HEK293 (cell line): ENCODE measurements around the gene CIC.

ENCODE experiments used
- CTCF ChIP-seq: fragments of 450-650 bp; formaldehyde crosslinking; IDR thresholded peaks from 2 replicates; pipeline ENCODE4 v1.5.1; 2016; ENCODE audit warnings: missing biosample characterization, missing genetic modification characterization
- HOXA7 ChIP-seq: sonication (generic); formaldehyde crosslinking; IDR thresholded peaks from 2 replicates; pipeline ENCODE4 v1.8.1; 2022; ENCODE audit warnings: missing genetic modification reagents, borderline replicate concordance
- KLF1 ChIP-seq: fragments of 450-650 bp; formaldehyde crosslinking; IDR thresholded peaks from 2 replicates; pipeline ENCODE4 v1.5.1; 2016; ENCODE audit warnings: missing biosample characterization, missing genetic modification characterization
- PRDM10 ChIP-seq: fragments of 450-650 bp; formaldehyde crosslinking; IDR thresholded peaks from 2 replicates; pipeline ENCODE4 v1.5.1; 2016; ENCODE audit warnings: missing biosample characterization, missing genetic modification characterization
- SP3 ChIP-seq: fragments of 450-650 bp; formaldehyde crosslinking; IDR thresholded peaks from 2 replicates; pipeline ENCODE4 v1.5.1; 2016; ENCODE audit warnings: missing biosample characterization, missing genetic modification characterization
- TRIM28 ChIP-seq: IDR thresholded peaks from 2 replicates; pipeline ENCODE4 v1.6.1; 2011; ENCODE audit warnings: low read length, control low read depth, borderline replicate concordance
- ZIC2 ChIP-seq: fragments of 450-650 bp; formaldehyde crosslinking; IDR thresholded peaks from 2 replicates; pipeline ENCODE4 v1.5.1; 2016; ENCODE audit warnings: missing biosample characterization, missing genetic modification characterization
- ZNF140 ChIP-seq: fragments of 450-650 bp; formaldehyde crosslinking; IDR thresholded peaks from 2 replicates; pipeline ENCODE4 v1.5.1; 2016; ENCODE audit warnings: missing biosample characterization, missing genetic modification characterization
- ZNF174 ChIP-seq: fragments of 450-650 bp; formaldehyde crosslinking; IDR thresholded peaks from 2 replicates; pipeline ENCODE4 v1.5.0; 2017; ENCODE audit warnings: missing biosample characterization, mild to moderate bottlenecking, missing genetic modification characterization
- ZNF221 ChIP-seq: fragments of 450-650 bp; formaldehyde crosslinking; IDR thresholded peaks from 2 replicates; pipeline ENCODE4 v1.5.1; 2017; ENCODE audit warnings: missing biosample characterization, missing genetic modification characterization, borderline replicate concordance
- ZNF248 ChIP-seq: fragments of 450-650 bp; formaldehyde crosslinking; IDR thresholded peaks from 2 replicates; pipeline ENCODE4 v1.5.1; 2017; ENCODE audit warnings: missing biosample characterization, missing genetic modification characterization
- ZNF501 ChIP-seq: fragments of 450-650 bp; formaldehyde crosslinking; IDR thresholded peaks from 2 replicates; pipeline ENCODE4 v1.5.1; 2016; ENCODE audit warnings: missing biosample characterization, missing genetic modification characterization
- ZNF514 ChIP-seq: fragments of 450-650 bp; formaldehyde crosslinking; IDR thresholded peaks from 2 replicates; pipeline ENCODE4 v1.5.1; 2016; ENCODE audit warnings: missing biosample characterization, missing genetic modification characterization
- ZNF549 ChIP-seq: fragments of 450-650 bp; IDR thresholded peaks from 2 replicates; pipeline ENCODE4 v1.5.1; 2018; ENCODE audit warnings: missing biosample characterization, missing genetic modification characterization, mild to moderate bottlenecking, inconsistent platforms, moderate library complexity
- ZNF558 ChIP-seq: fragments of 450-650 bp; formaldehyde crosslinking; IDR thresholded peaks from 2 replicates; pipeline ENCODE4 v1.5.1; 2016; ENCODE audit warnings: missing biosample characterization, missing genetic modification characterization
- ZNF560 ChIP-seq: fragments of 450-650 bp; formaldehyde crosslinking; IDR thresholded peaks from 2 replicates; pipeline ENCODE4 v1.5.1; 2017; ENCODE audit warnings: missing biosample characterization, missing genetic modification characterization, borderline replicate concordance
- ZNF626 ChIP-seq: fragments of 450-650 bp; sonication (Bioruptor Pico); formaldehyde crosslinking; IDR thresholded peaks from 2 replicates; pipeline ENCODE4 v1.5.1; 2018; ENCODE audit warnings: missing biosample characterization, missing genetic modification characterization, inconsistent platforms
- ZNF654 ChIP-seq: fragments of 450-650 bp; formaldehyde crosslinking; IDR thresholded peaks from 2 replicates; pipeline ENCODE4 v1.5.1; 2016; ENCODE audit warnings: low read depth, missing biosample characterization, missing genetic modification characterization
- ZNF658 ChIP-seq: fragments of 450-650 bp; formaldehyde crosslinking; IDR thresholded peaks from 2 replicates; pipeline ENCODE4; 2016; ENCODE audit warnings: missing biosample characterization, missing genetic modification characterization
- ZNF701 ChIP-seq: fragments of 450-650 bp; formaldehyde crosslinking; IDR thresholded peaks from 2 replicates; pipeline ENCODE4 v1.5.1; 2016; ENCODE audit warnings: missing biosample characterization, missing genetic modification characterization
- ZNF707 ChIP-seq: fragments of 450-650 bp; formaldehyde crosslinking; IDR thresholded peaks from 2 replicates; pipeline ENCODE4 v1.5.1; 2016; ENCODE audit warnings: missing biosample characterization, missing genetic modification characterization
- ZNF747 ChIP-seq: fragments of 450-650 bp; formaldehyde crosslinking; IDR thresholded peaks from 2 replicates; pipeline ENCODE4 v1.5.1; 2016; ENCODE audit warnings: missing biosample characterization, missing genetic modification characterization
- TF ChIP-seq, protein P1 (sequence below): fragments of 450-650 bp; formaldehyde crosslinking; IDR thresholded peaks from 2 replicates; pipeline ENCODE4 v1.5.1; 2016; ENCODE audit warnings: missing biosample characterization, missing genetic modification characterization
- TF ChIP-seq, protein P2 (sequence below): fragments of 450-650 bp; formaldehyde crosslinking; IDR thresholded peaks from 2 replicates; pipeline ENCODE4 v1.5.1; 2016; ENCODE audit warnings: missing biosample characterization, missing genetic modification characterization
- TF ChIP-seq, protein P3 (sequence below): fragments of 450-650 bp; formaldehyde crosslinking; optimal IDR thresholded peaks from 2 replicates; pipeline ENCODE3; 2016; ENCODE audit warnings: missing biosample characterization, mild to moderate bottlenecking, missing genetic modification characterization
- TF ChIP-seq, protein P4 (sequence below): fragments of 450-650 bp; formaldehyde crosslinking; IDR thresholded peaks from 2 replicates; pipeline ENCODE4 v1.5.1; 2016; ENCODE audit warnings: missing biosample characterization, missing genetic modification characterization

Gene CIC

GRCh38 chr19:42219812-42220750, 49.0 kb upstream of the CIC start, which contains the start of gene ZNF526 (continued):
- TF ChIP-seq, protein P1, sequence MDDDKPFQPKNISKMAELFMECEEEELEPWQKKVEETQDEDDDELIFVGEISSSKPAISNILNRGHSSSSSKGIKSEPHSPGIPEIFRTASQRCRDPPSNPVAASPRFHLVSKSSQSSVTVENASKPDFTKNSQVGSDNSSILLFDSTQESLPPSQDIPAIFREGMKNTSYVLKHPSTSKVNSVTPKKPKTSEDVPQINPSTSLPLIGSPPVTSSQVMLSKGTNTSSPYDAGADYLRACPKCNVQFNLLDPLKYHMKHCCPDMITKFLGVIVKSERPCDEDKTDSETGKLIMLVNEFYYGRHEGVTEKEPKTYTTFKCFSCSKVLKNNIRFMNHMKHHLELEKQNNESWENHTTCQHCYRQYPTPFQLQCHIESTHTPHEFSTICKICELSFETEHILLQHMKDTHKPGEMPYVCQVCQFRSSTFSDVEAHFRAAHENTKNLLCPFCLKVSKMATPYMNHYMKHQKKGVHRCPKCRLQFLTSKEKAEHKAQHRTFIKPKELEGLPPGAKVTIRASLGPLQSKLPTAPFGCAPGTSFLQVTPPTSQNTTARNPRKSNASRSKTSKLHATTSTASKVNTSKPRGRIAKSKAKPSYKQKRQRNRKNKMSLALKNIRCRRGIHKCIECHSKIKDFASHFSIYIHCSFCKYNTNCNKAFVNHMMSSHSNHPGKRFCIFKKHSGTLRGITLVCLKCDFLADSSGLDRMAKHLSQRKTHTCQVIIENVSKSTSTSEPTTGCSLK, result no peak
- TF ChIP-seq ZNF701 (tag by site-specific recombination), result no peak
- no peak for TF ChIP-seq ZNF248 (tag by site-specific recombination)
- no peak for TF ChIP-seq ZNF626 (tag by site-specific recombination)
- TF ChIP-seq ZNF514 (tag by site-specific recombination), result no peak
- no peak for TF ChIP-seq ZNF747 (tag by site-specific recombination)
- no peak for TF ChIP-seq ZNF549 (tag by site-specific recombination)
- no peak for TF ChIP-seq ZNF658
- TF ChIP-seq HOXA7 (CRISPR knock-in tag), result no peak
- TF ChIP-seq ZNF140 (tag by site-specific recombination), result no peak
- TF ChIP-seq CTCF (tag by site-specific recombination), result peak; percentile 93
- no peak for TF ChIP-seq ZNF654
- peak; percentile 58 for TF ChIP-seq ZIC2
- TF ChIP-seq ZNF174 (tag by site-specific recombination), result no peak
- TF ChIP-seq TRIM28, result no peak
- no peak for TF ChIP-seq ZNF560
- TF ChIP-seq KLF1 (tag by site-specific recombination), result peak; percentile 80
- TF ChIP-seq, protein P2, sequence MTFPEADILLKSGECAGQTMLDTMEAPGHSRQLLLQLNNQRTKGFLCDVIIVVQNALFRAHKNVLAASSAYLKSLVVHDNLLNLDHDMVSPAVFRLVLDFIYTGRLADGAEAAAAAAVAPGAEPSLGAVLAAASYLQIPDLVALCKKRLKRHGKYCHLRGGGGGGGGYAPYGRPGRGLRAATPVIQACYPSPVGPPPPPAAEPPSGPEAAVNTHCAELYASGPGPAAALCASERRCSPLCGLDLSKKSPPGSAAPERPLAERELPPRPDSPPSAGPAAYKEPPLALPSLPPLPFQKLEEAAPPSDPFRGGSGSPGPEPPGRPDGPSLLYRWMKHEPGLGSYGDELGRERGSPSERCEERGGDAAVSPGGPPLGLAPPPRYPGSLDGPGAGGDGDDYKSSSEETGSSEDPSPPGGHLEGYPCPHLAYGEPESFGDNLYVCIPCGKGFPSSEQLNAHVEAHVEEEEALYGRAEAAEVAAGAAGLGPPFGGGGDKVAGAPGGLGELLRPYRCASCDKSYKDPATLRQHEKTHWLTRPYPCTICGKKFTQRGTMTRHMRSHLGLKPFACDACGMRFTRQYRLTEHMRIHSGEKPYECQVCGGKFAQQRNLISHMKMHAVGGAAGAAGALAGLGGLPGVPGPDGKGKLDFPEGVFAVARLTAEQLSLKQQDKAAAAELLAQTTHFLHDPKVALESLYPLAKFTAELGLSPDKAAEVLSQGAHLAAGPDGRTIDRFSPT (tag by site-specific recombination), result no peak
- TF ChIP-seq ZNF707 (tag by site-specific recombination), result no peak
- TF ChIP-seq PRDM10, result peak; percentile 54; the same call in 1 of the 2 replicates
- peak; percentile 95 for TF ChIP-seq SP3 (tag by site-specific recombination)
- TF ChIP-seq, protein P3, sequence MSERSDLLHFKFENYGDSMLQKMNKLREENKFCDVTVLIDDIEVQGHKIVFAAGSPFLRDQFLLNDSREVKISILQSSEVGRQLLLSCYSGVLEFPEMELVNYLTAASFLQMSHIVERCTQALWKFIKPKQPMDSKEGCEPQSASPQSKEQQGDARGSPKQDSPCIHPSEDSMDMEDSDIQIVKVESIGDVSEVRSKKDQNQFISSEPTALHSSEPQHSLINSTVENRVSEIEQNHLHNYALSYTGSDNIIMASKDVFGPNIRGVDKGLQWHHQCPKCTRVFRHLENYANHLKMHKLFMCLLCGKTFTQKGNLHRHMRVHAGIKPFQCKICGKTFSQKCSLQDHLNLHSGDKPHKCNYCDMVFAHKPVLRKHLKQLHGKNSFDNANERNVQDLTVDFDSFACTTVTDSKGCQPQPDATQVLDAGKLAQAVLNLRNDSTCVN, result peak; percentile 67
- no peak for TF ChIP-seq ZNF558
- no peak for TF ChIP-seq ZNF221 (tag by site-specific recombination)
- TF ChIP-seq, protein P4, sequence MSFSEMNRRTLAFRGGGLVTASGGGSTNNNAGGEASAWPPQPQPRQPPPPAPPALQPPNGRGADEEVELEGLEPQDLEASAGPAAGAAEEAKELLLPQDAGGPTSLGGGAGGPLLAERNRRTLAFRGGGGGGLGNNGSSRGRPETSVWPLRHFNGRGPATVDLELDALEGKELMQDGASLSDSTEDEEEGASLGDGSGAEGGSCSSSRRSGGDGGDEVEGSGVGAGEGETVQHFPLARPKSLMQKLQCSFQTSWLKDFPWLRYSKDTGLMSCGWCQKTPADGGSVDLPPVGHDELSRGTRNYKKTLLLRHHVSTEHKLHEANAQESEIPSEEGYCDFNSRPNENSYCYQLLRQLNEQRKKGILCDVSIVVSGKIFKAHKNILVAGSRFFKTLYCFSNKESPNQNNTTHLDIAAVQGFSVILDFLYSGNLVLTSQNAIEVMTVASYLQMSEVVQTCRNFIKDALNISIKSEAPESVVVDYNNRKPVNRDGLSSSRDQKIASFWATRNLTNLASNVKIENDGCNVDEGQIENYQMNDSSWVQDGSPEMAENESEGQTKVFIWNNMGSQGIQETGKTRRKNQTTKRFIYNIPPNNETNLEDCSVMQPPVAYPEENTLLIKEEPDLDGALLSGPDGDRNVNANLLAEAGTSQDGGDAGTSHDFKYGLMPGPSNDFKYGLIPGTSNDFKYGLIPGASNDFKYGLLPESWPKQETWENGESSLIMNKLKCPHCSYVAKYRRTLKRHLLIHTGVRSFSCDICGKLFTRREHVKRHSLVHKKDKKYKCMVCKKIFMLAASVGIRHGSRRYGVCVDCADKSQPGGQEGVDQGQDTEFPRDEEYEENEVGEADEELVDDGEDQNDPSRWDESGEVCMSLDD (tag by site-specific recombination), result peak; percentile 32
- peak; percentile 75 for TF ChIP-seq ZNF501 (tag by site-specific recombination)
